Testis (tissue), 3 donors: ENCODE results near the gene KLF17. TPM values are rescaled to one million over a fixed set of nuclear protein-coding genes. Genes with fewer than 3 reads are reported as not detected.
A peak's percentile ranks its signal among the peaks of the same experiment; 100 is the strongest.

Experiments used
- DNase-seq: peaks from one replicate; pipeline ENCODE4 v3.0.0-alpha.2; 2019
- H3K27ac ChIP-seq, 2 donors: fragments of 200-600 bp; sonication (generic); one replicate each; pipeline ENCODE4 v1.5.1; 2019
- H3K27me3 ChIP-seq: fragments of 200-600 bp; sonication (generic); one replicate; pipeline ENCODE4 v1.5.1; 2019
- H3K36me3 ChIP-seq: fragments of 200-600 bp; sonication (generic); one replicate; pipeline ENCODE4 v1.5.1; 2017; ENCODE audit warnings: low read depth; ENCODE audit errors: missing control alignments
- H3K4me1 ChIP-seq: fragments of 200-600 bp; sonication (generic); one replicate; pipeline ENCODE4 v1.5.1; 2019
- H3K4me3 ChIP-seq, 2 donors: fragments of 200-600 bp; sonication (generic); one replicate each; pipeline ENCODE4 v1.5.1; 2017 to 2019
- H3K9me3 ChIP-seq: fragments of 200-600 bp; sonication (generic); one replicate; pipeline ENCODE4 v1.5.1; 2017
- POLR2A ChIP-seq: fragments of 450-650 bp; IDR thresholded peaks from one replicate; pipeline ENCODE4 v1.6.1; 2017; ENCODE audit warnings: antibody characterized with exemption, mild to moderate bottlenecking, moderate library complexity
- WGBS, 2 donors: methylation state at CpG; one replicate each; pipeline ENCODE4 v1.1.5; 2018; 5-methylcytosine and 5-hydroxymethylcytosine counted together
- intact Hi-C: fragments of 100-400 bp; cut with DNase I; formaldehyde crosslinking; loops from one replicate; pipeline ENCODE4 v1.15.1; 2023; ENCODE audit warnings: low total_unique reads
- polyA plus RNA-seq: library from polyadenylated mRNA; stranded (reverse); fragments of 350-450 nt; fragmentation: Illumina TruSeq; extraction: RNeasy Lipid Tissue Mini Kit (QIAGEN cat#74804); gene quantifications from one replicate; pipeline ENCODE4 v1.2.3, GENCODE V29; 2014; ENCODE audit warnings: low read depth, low replicate concordance; ENCODE audit not compliant: insufficient read depth
- total RNA-seq, 2 donors: library from RNA; depleted of rRNA; stranded (reverse); fragments of >200 nt; gene quantifications; one replicate each; pipeline ENCODE4 v1.2.3, GENCODE V29; 2016
- TF ChIP-seq, protein P1 (sequence below), 3 experiments: fragments of 450-650 bp in 2 of 3; fragments of 200-600 bp in 1 of 3; sonication (generic) in 1 of 3; IDR thresholded peaks; one replicate each; pipeline ENCODE4 v1.5.1; 2016 to 2019; ENCODE audit warnings: antibody characterized with exemption in 3 of 3, mild to moderate bottlenecking in 2 of 3, moderate library complexity in 1 of 3

Gene KLF17
- total and polyA plus RNA-seq, 3 donors from 2014 or later: 5.2 to 21.8 (median 7.6) TPM

DNA sequence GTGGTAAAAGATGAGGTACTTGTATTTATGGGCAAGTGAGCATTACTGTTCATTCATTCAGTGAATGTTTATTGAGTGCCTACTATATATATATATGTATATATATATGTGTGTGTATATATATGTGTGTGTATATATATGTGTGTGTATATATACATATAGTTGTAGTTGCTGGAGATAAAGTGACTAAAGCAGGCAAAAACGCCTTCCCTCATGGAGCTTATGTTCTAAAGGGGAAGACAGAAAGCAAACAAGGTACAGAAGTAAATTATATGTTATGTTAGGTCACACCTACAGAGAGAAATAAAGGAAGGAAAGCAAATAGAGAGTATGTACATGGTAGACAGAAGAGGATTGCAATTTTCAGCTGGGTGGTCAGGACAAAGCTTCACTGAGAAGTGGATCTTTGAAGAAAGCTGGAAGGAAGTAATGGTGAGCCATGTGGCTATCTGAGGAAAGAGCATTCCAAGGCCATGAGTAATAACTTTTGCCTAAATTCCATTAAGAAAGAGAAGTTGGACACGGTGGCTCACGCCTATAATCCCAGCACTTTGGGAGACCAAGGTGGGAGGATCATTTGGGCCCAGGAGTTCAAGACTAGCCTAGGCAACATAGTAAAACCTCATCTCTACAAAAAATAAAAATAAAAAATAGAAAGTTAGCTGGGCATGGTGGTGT is 33.5 kb upstream of the KLF17 start:
- peaks cover 8% of the 10 kb centered on the region for H3K4me1 ChIP-seq
- H3K27me3 ChIP-seq: no peaks in the 10 kb centered on the region
- H3K36me3 ChIP-seq: no peaks in the 10 kb centered on the region
- DNase-seq: no peak
- no peaks in the 10 kb centered on the region for H3K9me3 ChIP-seq
- H3K4me3 ChIP-seq: no peak overlapping the region
- 69 to 82% methylated on average over 3 of the region's 3 CpGs for WGBS, 2 donors
- H3K27ac ChIP-seq: no peak overlapping the region
- no peak for TF ChIP-seq POLR2A
- TF ChIP-seq, protein P1, sequence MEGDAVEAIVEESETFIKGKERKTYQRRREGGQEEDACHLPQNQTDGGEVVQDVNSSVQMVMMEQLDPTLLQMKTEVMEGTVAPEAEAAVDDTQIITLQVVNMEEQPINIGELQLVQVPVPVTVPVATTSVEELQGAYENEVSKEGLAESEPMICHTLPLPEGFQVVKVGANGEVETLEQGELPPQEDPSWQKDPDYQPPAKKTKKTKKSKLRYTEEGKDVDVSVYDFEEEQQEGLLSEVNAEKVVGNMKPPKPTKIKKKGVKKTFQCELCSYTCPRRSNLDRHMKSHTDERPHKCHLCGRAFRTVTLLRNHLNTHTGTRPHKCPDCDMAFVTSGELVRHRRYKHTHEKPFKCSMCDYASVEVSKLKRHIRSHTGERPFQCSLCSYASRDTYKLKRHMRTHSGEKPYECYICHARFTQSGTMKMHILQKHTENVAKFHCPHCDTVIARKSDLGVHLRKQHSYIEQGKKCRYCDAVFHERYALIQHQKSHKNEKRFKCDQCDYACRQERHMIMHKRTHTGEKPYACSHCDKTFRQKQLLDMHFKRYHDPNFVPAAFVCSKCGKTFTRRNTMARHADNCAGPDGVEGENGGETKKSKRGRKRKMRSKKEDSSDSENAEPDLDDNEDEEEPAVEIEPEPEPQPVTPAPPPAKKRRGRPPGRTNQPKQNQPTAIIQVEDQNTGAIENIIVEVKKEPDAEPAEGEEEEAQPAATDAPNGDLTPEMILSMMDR (IDR thresholded peaks at IDR 0.05): no peak
- intact Hi-C loops: no loop called here

DNA sequence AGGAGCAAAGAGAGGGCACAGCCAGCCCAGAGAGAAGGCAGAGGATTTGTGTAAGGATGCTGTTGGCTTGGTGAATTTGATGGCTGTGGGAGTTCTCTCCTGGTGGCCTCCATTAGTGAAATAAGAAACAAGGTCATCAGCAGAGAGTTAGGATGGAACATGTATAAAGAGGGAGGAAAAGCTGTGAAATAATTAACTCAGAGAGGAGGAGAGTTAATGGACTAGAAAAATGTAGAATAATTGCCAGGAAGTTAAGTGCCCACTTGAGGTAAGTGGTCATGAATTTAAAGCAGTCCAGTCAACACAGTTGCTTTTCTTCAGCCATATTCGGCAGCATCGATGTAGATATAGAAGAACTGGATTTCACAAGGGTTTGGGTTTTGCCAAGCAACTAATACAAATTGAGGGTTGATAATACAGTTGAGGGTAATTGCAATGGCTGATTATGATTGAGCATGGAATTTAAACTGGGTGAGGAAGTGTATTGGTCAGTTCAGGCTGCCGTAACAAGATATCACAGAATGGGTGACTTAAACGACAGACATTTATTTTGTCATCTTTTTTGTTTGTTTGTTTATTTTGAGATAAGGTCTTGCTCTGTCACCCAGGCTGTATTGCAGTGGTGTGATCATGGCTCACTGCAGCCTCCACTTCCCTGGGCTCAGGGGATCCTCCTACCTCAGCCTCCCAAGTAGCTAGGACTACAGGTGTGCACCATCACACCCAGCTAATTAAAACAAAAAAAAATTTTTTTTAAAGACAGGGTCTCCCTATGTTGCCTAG is 31.7 kb upstream of the KLF17 start:
- 90 to 95% methylated on average over 4 of the region's 4 CpGs for WGBS, 2 donors

DNA sequence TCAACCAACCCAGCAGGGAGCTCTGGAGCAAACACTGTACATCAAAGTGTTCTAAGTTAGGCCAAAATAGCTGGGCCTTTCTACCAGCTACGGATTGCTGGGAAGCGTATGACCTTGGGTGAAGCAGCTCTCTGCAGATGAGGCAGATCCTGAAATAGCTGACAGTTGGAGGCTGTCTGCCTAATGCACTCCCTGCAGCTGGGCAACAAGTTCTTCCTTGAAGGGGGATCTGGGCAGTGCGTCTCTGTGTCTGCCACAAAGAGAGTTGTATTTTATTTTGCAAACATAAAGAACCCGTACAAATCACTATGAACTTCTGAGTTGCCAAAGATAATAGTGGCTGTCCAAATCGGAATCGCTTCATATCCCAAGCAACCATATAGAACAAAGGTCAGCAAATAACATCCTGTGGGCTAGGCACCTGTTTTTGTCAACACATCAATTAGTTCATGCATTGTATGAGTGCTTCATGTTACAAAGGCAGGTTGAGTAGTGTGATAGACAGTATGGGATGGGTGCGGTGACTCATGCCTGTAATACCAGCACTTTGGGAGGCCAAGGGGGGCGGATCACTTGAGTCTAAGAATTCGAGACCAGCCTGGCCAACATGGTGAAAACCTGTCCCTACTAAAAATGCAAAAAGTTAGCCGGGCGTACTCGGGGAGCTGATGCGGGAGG is 29.1 kb upstream of the KLF17 start:
- no peak overlapping the region for H3K27ac ChIP-seq
- no peaks in the 10 kb centered on the region for H3K9me3 ChIP-seq
- 60 to 74% methylated on average over 13 of the region's 13 CpGs for WGBS, 2 donors
- no peaks in the 10 kb centered on the region for H3K27me3 ChIP-seq
- TF ChIP-seq, protein P1 (IDR thresholded peaks at IDR 0.05): no peak
- TF ChIP-seq POLR2A: no peak
- no peaks in the 10 kb centered on the region for H3K36me3 ChIP-seq
- H3K4me1 ChIP-seq: peaks cover 8% of the 10 kb centered on the region
- H3K4me3 ChIP-seq: no peak overlapping the region
- intact Hi-C loops: no loop called here
- DNase-seq: peak; percentile 35

More for the DNA sequence above, 31.7 kb upstream of the KLF17 start:
- no peaks in the 10 kb centered on the region for H3K27me3 ChIP-seq
- H3K4me3 ChIP-seq: no peak overlapping the region
- no peak for TF ChIP-seq POLR2A
- TF ChIP-seq, protein P1 (IDR thresholded peaks at IDR 0.05): no peak
- H3K36me3 ChIP-seq: no peaks in the 10 kb centered on the region
- H3K9me3 ChIP-seq: no peaks in the 10 kb centered on the region
- no peak for DNase-seq
- intact Hi-C loops: no loop called here
- H3K27ac ChIP-seq: no peak overlapping the region
- peaks cover 8% of the 10 kb centered on the region for H3K4me1 ChIP-seq

GRCh38 chr1:44090429-44091252 is 28.0 kb upstream of the KLF17 start:
- no peak overlapping the region for H3K4me3 ChIP-seq
- no peak for DNase-seq
- 81 to 84% methylated on average over 10 of the region's 10 CpGs for WGBS, 2 donors
- H3K27ac ChIP-seq: no peak overlapping the region
- no peaks in the 10 kb centered on the region for H3K9me3 ChIP-seq
- H3K4me1 ChIP-seq: peaks cover 8% of the 10 kb centered on the region
- H3K36me3 ChIP-seq: no peaks in the 10 kb centered on the region
- no peak for TF ChIP-seq POLR2A
- TF ChIP-seq, protein P1 (IDR thresholded peaks at IDR 0.05): no peak
- H3K27me3 ChIP-seq: no peaks in the 10 kb centered on the region
- intact Hi-C loops: no loop called here
